HG03432 (cell line): ENCODE data around the gene KCNMB1.

Source experiments
- ATAC-seq: cut with Tn5 transposase; IDR thresholded peaks from one replicate; pipeline ENCODE4 v1.9.1; 2021; ENCODE audit warnings: mild to moderate bottlenecking, moderate library complexity; ENCODE audit not compliant: unreplicated experiment

Gene KCNMB1

GRCh38 chr5:170416526-170416925, 27.4 kb upstream of the KCNMB1 start:
- ATAC-seq = no peak

DNA sequence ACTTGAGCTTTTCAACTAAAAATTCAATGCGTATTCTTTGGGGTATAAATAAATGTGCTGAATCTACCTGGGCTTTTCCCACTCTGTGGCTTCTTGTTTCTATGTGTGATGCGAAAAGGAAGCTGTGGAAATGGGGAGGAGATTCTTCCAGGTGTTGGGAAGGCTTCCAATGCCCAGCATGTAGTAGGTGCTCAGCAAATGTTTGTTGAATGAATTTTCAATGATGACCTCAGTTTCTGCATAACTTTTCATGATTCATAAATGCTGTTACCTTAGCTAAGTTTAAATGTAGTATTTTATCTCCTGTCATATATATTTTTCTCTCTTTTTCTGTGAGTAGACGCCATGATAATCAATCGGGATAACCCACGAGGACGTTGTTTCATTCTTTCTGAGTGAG, 25.6 kb upstream of the KCNMB1 start:
- no peak for ATAC-seq

GRCh38 chr5:170413897-170414296, 24.7 kb upstream of the KCNMB1 start:
- no peak for ATAC-seq

DNA sequence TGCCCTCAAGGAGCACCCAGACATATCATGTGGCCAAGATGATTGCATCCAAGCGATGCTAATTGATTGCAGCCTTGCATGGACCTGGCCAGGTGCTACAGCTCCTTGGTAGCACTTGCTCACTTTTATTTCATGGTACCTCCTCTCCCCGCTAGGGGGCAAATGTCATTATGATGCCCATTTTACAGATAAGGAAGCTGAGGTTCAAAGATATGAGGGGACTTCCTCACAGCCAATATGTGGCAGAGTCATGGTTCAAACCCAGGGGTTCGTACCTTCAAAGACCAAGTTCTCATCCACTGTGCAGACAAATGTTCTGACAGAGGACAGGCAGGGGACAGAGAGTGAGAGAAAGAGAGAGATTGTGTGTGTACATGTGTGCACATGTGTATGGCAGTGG, 21.9 kb upstream of the KCNMB1 start:
- no peak for ATAC-seq

DNA sequence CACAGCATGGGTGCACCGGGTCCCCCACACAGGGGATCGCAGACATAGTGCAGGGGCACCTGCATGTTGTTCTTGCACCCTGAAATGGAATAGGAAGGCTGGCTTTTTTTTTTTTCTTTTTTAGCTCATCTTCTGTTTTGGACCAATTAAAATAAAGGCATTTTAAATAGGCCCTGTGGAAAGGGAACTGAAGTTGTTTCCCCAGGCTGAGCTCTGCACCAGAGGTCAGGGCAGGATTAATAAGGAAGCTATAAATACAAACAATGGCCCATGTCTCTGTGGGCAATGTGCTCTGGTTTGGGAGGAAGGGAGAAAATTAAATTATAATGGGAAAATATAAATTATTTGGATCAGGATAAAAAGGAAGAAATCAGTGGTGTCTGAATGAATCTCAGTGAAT, 21.2 kb upstream of the KCNMB1 start:
- ATAC-seq = no peak

DNA sequence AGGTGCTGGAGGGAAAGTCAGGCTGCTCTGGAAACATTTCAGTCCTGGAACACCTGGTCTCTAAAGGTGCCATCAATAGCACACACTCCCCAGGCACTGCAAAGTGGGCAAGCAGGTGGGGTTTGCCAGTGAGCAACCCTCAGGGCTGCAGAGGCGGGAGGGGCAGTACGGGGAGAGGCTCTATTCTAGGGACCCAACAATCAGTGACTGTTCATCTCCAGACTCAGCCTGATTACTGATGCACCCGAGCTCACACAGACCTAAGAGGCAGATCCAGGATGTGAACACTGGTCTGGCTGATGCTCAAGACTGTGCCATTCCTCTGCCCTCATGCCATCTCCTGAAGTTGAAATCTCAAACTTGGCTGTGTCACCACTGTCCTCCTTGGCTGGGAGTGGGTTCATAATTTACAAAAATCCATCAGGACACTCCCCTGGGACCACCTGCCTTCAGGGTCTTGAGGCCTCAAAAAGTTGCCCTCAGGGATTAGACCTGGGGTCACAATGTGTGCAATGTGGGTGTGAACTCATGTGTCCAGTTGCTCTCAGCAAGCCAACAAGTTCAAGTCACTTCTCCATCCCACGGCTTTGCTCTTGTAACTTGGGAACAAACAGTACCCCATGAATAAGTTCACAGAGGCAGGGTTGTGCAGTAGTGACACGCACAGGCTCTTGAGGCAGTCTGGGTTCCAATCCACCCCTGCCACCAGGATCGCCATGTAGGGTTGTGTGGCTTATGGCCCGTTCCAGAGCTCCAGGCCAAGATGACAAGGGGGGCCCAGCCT, 19.9 kb upstream of the KCNMB1 start:
- no peak for ATAC-seq

- no peak for ATAC-seq
These were observed 19.1 kb upstream of the KCNMB1 start for GRCh38 chr5:170408226-170408625.

DNA sequence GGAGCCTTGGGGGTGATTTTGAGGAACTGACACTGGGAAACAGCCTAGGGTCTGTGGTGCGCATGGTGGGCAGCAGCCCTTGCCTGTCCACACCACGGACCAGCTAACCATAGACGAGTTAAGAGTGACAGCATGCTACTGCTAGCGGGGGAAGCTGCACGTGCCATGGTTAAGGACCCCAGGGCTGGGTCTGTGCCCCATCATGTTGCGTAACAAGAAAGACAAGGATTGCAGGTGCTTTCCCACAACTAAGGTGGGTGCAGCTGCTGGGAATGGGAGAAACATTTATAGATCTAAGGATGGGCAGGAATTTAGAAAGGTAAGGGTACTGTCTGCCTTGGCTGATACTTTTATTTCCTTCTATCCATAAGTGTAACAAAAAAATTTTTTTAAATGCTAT, 17.9 kb upstream of the KCNMB1 start:
- ATAC-seq = no peak

GRCh38 chr5:170405817-170406216, 16.6 kb upstream of the KCNMB1 start:
- ATAC-seq = no peak

DNA sequence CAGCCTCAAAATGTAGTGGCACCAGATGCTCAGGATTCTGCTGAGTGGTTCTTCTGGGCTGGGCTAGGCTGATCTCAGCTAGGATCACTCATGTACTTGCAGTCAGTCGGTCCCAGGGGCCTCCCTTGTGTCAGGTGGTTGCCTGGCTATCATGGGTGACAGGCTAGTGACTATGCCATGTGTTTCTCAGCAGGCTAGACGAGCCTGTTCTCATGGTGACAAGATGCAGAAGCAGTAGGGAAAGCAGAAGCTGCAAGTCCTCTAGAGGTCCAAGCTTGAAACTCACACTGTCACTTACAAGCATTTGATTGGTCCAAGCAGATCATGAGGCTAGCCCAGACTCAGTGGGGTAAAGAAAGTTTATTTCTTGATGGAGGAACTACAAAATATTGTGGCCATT, 15.2 kb upstream of the KCNMB1 start:
- no peak for ATAC-seq

GRCh38 chr5:170403675-170404074, 14.5 kb upstream of the KCNMB1 start:
- ATAC-seq = no peak

DNA sequence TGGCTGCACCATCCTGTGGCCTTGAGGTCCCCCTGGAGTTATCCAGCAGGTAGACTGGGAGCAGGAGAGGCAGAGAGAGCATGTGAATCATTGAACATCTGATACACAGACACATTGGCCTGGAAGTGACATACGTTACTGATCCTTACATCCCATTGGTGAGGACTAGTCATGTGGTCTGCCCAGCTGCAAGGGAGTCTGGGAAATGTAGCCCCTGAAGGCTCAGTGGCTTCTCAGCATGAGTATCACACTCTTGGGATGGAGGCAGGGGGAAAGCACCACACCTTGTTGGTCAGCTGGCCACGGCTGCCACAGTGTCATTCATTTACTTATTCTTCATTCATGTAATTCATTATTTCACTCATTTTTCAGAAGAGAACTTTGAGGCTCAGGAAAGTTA, 13.3 kb upstream of the KCNMB1 start:
- ATAC-seq = no peak

- no peak for ATAC-seq
These were observed 7.9 kb upstream of the KCNMB1 start for GRCh38 chr5:170397059-170397458.

- ATAC-seq = no peak
These were observed 4.8 kb upstream of the KCNMB1 start for GRCh38 chr5:170393958-170394357.

DNA sequence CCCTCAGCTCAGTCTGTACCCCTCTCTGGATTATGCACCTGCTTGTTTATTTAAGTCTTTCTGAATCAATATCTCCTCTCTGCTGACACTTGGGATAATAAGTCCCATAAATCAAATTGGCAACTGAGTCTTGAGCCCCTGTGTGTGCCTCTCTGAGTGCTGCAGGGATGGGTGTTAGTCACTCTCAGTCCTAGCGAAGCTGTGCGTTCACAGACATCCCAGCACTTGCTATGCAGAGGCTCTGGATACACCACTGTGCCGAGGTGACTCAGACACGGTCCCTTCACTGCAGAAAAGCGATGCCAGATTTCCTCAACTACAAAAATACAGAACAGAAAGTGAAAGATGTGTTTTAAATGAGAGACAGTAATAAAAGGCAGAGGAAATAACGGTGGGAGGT, 4.1 kb upstream of the KCNMB1 start:
- peak; percentile 65 for ATAC-seq

GRCh38 chr5:170390472-170390871, 1.3 kb upstream of the KCNMB1 start:
- ATAC-seq = peak; percentile 42

- ATAC-seq = no peak
These were observed 354 bp upstream of the KCNMB1 start for GRCh38 chr5:170389550-170389892.

DNA sequence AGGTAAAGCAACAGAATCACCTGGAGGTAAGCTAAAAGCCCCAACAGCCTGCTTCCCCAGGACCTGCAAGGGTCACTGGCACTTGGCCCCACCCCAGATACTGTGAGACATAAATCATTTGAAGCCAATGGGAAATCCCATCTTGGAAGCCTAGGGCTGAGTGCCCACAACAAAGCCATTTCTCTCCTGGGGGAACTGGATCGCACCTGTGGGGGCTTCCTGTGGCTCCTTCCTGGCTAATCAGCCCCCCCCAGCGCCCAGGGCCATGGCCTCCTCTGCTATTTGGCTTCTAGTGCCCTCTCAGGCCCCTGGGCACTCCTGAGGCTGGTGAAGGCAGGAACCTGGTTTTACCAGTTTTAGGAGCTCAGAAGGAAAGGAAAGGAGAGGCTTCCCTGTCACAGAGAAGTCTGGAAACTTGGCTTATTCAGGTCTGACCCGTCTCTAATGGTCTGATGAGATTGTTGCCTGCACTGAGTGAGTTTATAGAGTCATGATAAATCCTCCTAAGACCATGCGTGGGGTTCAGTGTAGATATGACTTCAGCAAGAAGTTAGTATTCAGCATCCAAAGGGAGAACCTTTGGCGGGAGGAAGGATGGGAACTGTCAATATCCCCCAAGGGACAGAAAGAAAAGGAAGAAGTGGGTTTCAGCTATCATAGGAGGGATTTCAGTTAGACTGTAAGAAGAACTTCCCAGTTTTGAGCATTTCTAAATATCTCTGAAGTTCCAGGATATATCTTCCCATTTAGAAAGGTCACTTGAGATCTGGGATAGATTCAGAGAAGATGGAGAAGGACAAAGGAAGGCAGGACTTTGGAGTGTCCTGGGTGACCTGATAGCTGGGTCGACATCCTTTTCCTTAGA, 1.2 kb downstream of the KCNMB1 start:
- no peak for ATAC-seq

- no peak for ATAC-seq
These were observed 2.3 kb downstream of the KCNMB1 start for GRCh38 chr5:170386743-170387395.

DNA sequence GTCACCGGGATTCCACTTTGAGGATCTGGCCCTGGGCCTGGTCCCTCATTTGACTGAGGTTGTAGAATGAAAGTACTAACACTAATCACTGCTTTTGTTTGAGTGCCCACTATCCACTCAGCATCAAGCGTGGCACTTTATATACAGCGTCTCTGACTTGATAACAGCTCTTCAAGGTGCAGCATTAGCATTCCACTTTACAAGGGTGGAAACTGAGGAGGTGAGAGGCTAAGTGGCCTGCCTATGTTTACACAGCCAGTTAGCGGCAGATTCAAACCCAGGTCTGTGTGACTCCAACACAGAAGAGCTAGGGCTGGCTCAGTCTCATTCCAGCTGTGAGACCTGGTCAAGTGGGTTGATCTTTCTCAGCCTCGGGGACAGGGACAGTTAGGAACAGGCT, 5.9 kb downstream of the KCNMB1 start:
- ATAC-seq = no peak

GRCh38 chr5:170382790-170383189, 6.4 kb downstream of the KCNMB1 start:
- no peak for ATAC-seq
